ENCODE results near the gene C10orf95. TPM values are rescaled to one million over a fixed set of nuclear protein-coding genes. Genes with fewer than 3 reads are reported as not detected.

C10orf95 gene
- polyA plus RNA-seq, 1 of the 3 experiments (the other 2 are of a cell fraction) = 0.07 TPM

GRCh38 chr10:102479651-102480050 is 28.3 kb upstream of the C10orf95 start:
- H4K20me1 ChIP-seq (ENCODE audit: insufficient read depth) = peaks cover 3% of the 10 kb centered on the region; the same call in 1 of the 2 replicates
- peaks cover 19% of the 10 kb centered on the region for H3F3A ChIP-seq (replicated peaks; ENCODE audit: insufficient read depth)
- H3K79me2 ChIP-seq (ENCODE audit: insufficient read depth) = no peaks in the 10 kb centered on the region
- ChIA-PET POLR2A (interaction anchor here (1.6 kb wide), 1 partner anchor 28 kb away, joined by 4 read pairs; the partner anchor contains the start of gene C10orf95), CTCF (interaction anchor here (0.6 to 2.8 kb wide), 27 partner anchors 9 to 417 kb away, joined by 3 to 28 read pairs (median 6); partner anchors contain the start of genes ACTR1A, CUEDC2 and NFKB2)
- no peak for DNase-seq
- no peaks in the 10 kb centered on the region for H3K27me3 ChIP-seq (ENCODE audit: insufficient read depth)
- peaks cover 20 to 44% of the 10 kb centered on the region in 2 experiments for H3K36me3 ChIP-seq (replicated peaks in 1 of 2; ENCODE audit: control insufficient read depth in 1 of 2, insufficient read depth in 2 of 2, low read length in 1 of 2)
- H3K4me1 ChIP-seq (ENCODE audit: control insufficient read depth in 1 of 2, insufficient read depth in 2 of 2, low read depth in 1 of 2, low read length in 1 of 2) = no peaks in the 10 kb centered on the region
- TF ChIP-seq GATA2 (CRISPR knock-in tag; IDR thresholded peaks at IDR 0.05) = no peak
- TF ChIP-seq, protein P1, sequence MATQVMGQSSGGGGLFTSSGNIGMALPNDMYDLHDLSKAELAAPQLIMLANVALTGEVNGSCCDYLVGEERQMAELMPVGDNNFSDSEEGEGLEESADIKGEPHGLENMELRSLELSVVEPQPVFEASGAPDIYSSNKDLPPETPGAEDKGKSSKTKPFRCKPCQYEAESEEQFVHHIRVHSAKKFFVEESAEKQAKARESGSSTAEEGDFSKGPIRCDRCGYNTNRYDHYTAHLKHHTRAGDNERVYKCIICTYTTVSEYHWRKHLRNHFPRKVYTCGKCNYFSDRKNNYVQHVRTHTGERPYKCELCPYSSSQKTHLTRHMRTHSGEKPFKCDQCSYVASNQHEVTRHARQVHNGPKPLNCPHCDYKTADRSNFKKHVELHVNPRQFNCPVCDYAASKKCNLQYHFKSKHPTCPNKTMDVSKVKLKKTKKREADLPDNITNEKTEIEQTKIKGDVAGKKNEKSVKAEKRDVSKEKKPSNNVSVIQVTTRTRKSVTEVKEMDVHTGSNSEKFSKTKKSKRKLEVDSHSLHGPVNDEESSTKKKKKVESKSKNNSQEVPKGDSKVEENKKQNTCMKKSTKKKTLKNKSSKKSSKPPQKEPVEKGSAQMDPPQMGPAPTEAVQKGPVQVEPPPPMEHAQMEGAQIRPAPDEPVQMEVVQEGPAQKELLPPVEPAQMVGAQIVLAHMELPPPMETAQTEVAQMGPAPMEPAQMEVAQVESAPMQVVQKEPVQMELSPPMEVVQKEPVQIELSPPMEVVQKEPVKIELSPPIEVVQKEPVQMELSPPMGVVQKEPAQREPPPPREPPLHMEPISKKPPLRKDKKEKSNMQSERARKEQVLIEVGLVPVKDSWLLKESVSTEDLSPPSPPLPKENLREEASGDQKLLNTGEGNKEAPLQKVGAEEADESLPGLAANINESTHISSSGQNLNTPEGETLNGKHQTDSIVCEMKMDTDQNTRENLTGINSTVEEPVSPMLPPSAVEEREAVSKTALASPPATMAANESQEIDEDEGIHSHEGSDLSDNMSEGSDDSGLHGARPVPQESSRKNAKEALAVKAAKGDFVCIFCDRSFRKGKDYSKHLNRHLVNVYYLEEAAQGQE (IDR thresholded peaks at IDR 0.05; ENCODE audit: low read depth, low read length) = no peak
- no peak for TF ChIP-seq RAD21 (IDR thresholded peaks at IDR 0.05; ENCODE audit: low read length)
- TF ChIP-seq, protein P2, sequence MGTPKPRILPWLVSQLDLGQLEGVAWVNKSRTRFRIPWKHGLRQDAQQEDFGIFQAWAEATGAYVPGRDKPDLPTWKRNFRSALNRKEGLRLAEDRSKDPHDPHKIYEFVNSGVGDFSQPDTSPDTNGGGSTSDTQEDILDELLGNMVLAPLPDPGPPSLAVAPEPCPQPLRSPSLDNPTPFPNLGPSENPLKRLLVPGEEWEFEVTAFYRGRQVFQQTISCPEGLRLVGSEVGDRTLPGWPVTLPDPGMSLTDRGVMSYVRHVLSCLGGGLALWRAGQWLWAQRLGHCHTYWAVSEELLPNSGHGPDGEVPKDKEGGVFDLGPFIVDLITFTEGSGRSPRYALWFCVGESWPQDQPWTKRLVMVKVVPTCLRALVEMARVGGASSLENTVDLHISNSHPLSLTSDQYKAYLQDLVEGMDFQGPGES (IDR thresholded peaks at IDR 0.05; ENCODE audit: low read depth, low read length) = no peak
- TF ChIP-seq, protein P3, sequence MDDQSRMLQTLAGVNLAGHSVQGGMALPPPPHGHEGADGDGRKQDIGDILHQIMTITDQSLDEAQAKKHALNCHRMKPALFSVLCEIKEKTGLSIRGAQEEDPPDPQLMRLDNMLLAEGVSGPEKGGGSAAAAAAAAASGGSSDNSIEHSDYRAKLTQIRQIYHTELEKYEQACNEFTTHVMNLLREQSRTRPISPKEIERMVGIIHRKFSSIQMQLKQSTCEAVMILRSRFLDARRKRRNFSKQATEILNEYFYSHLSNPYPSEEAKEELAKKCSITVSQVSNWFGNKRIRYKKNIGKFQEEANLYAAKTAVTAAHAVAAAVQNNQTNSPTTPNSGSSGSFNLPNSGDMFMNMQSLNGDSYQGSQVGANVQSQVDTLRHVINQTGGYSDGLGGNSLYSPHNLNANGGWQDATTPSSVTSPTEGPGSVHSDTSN (IDR thresholded peaks at IDR 0.05) = no peak
- no peak for TF ChIP-seq SMC3 (IDR thresholded peaks at IDR 0.05; ENCODE audit: low read depth, low read length)
- TF ChIP-seq, protein P4, sequence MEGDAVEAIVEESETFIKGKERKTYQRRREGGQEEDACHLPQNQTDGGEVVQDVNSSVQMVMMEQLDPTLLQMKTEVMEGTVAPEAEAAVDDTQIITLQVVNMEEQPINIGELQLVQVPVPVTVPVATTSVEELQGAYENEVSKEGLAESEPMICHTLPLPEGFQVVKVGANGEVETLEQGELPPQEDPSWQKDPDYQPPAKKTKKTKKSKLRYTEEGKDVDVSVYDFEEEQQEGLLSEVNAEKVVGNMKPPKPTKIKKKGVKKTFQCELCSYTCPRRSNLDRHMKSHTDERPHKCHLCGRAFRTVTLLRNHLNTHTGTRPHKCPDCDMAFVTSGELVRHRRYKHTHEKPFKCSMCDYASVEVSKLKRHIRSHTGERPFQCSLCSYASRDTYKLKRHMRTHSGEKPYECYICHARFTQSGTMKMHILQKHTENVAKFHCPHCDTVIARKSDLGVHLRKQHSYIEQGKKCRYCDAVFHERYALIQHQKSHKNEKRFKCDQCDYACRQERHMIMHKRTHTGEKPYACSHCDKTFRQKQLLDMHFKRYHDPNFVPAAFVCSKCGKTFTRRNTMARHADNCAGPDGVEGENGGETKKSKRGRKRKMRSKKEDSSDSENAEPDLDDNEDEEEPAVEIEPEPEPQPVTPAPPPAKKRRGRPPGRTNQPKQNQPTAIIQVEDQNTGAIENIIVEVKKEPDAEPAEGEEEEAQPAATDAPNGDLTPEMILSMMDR (IDR thresholded peaks at IDR 0.05) = no peak
- no peak for TF ChIP-seq EZH2phosphoT487 (IDR thresholded peaks at IDR 0.05; ENCODE audit: borderline replicate concordance, low read depth)
- no peak for TF ChIP-seq JUND (IDR thresholded peaks at IDR 0.05)
- H3K9me2 ChIP-seq = no peaks in the 10 kb centered on the region
- no peak overlapping the region for H2AFZ ChIP-seq (ENCODE audit: low read depth)
- H3K9me3 ChIP-seq = no peaks in the 10 kb centered on the region
- H3K4me3 ChIP-seq (ENCODE audit: low read depth in 2 of 2, low read length in 1 of 2) = no peak overlapping the region
- no peak overlapping the region; a peak in 1 of 4 replicates for H3K27ac ChIP-seq (ENCODE audit: low read depth in 2 of 2, low read length in 1 of 2)
- H3K4me2 ChIP-seq = no peak overlapping the region
- no peak overlapping the region for H3K9ac ChIP-seq

Data from SK-N-SH (cell line).